ENCODE results near the gene MAN1A1.

MAN1A1 gene

DNA sequence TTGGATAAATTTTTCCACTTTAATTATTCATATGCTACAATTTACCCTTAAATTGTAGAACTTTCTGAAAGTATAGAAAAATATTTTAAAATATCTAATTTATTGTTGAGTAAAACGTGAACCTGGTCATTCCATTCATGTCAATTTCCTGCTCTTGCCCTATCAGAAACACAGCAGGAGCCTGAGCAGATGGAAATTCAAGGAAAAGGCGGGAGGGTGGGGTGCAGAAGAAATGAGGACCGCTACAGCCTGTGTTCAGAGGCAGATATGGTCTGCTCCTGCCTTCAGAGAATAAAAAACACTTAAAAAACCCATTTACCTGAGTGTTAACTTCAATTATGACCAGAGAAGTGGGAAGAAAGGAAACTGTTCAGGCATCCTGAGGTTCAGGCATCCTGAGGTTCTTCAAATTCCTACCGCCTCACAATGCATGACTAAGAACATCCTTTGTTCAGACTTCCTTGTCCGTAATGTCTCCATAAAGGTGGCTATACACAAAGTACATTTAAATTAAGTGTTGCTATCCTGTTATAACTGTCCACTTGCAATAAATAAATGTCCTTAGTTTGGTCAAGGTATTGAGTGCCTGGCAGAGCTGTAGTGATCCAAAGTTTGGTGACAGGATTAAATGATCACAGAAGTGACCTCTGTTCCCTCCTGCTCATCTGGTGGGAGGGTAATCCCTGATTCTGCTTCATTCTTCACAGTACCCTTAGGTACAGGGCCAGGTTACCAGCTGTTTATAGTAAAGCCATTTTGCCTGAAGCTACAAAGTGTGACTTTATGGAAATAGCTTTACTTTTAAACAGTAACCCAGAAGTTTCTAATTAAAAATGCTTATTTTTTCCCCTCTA, 109.1 kb downstream of the MAN1A1 start:
- DNase-seq (ENCODE audit: low spot score): no peak
- TF ChIP-seq, protein P1, sequence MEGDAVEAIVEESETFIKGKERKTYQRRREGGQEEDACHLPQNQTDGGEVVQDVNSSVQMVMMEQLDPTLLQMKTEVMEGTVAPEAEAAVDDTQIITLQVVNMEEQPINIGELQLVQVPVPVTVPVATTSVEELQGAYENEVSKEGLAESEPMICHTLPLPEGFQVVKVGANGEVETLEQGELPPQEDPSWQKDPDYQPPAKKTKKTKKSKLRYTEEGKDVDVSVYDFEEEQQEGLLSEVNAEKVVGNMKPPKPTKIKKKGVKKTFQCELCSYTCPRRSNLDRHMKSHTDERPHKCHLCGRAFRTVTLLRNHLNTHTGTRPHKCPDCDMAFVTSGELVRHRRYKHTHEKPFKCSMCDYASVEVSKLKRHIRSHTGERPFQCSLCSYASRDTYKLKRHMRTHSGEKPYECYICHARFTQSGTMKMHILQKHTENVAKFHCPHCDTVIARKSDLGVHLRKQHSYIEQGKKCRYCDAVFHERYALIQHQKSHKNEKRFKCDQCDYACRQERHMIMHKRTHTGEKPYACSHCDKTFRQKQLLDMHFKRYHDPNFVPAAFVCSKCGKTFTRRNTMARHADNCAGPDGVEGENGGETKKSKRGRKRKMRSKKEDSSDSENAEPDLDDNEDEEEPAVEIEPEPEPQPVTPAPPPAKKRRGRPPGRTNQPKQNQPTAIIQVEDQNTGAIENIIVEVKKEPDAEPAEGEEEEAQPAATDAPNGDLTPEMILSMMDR (IDR thresholded peaks at IDR 0.05; ENCODE audit: extremely low read depth, insufficient read depth, missing control alignments): no peak
- in situ Hi-C loops (cut with MboI; ENCODE audit: low pct_unique_long_range_greater_than_20kb, low sequenced_read_pairs, unreplicated experiment): no loop called here

DNA sequence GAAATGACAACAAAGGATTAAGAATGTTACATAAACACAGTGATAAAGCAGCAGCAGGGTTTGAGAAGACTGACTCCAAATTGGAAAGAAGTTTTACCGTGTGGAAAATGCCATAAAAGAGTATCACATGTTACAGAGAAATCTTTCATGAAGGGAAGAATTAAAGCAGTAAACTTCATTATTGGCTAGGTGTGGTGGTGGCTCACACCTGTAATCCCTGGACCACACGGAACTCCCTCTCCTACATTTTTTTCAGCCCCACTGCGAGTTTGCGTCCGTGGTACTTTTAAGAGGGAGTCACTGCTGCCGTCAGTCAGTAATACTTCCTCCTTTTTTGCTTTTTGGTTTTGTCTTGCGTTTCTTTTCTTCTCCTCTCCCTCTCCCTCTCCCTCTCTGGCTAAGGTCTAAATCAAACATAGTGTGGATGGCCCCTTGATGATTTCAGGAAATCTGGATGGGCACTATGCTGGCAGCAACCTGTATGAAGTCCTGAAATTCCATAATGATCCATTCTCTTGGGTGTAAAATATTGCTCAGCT, 112.3 kb downstream of the MAN1A1 start:
- in situ Hi-C loops (cut with MboI; ENCODE audit: low pct_unique_long_range_greater_than_20kb, low sequenced_read_pairs, unreplicated experiment): no loop called here
- no peak for DNase-seq (ENCODE audit: low spot score)
- TF ChIP-seq, protein P1 (IDR thresholded peaks at IDR 0.05; ENCODE audit: extremely low read depth, insufficient read depth, missing control alignments): no peak

DNA sequence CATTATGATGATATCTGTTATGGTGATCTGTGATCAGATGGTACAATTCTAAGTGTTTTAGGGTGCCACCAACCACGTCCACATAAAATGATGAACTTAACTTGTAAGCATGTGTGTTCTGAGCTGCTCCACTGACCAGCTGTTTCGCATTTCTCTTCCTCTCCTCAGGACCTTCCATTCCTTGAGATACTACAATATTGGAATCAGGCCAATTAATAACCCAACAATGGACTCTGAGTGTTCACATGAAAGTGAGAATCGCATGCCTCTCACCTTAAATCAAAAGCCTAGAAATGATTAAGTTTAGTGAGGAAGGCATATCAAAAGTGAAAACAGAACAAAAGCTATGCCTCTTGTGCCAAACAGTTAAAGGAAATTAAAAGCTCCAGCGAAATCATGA, 114.6 kb downstream of the MAN1A1 start:
- TF ChIP-seq, protein P1 (IDR thresholded peaks at IDR 0.05; ENCODE audit: extremely low read depth, insufficient read depth, missing control alignments): no peak
- in situ Hi-C loops (cut with MboI; ENCODE audit: low pct_unique_long_range_greater_than_20kb, low sequenced_read_pairs, unreplicated experiment): no loop called here
- no peak for DNase-seq (ENCODE audit: low spot score)

DNA sequence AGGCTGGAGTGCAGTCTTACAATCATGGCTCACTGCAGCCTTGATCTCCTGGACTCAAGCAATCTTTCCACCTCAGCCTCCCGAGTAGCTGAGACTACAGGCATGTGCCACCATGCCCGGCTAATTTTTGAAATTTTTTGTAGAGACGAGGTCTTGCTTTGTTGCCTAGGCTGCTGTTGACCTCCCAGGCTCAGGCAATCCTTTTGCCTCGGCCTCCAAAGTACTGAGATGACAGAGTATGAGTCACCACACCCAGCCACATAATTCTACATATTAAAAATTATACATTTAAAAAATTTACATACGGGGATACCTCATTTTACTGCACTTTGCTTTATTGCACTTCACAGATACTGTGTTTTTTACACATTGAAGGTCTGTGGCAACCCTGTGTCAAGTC, 115.1 kb downstream of the MAN1A1 start:
- no peak for DNase-seq (ENCODE audit: low spot score)
- in situ Hi-C loops (cut with MboI; ENCODE audit: low pct_unique_long_range_greater_than_20kb, low sequenced_read_pairs, unreplicated experiment): no loop called here
- TF ChIP-seq, protein P1 (IDR thresholded peaks at IDR 0.05; ENCODE audit: extremely low read depth, insufficient read depth, missing control alignments): no peak

DNA sequence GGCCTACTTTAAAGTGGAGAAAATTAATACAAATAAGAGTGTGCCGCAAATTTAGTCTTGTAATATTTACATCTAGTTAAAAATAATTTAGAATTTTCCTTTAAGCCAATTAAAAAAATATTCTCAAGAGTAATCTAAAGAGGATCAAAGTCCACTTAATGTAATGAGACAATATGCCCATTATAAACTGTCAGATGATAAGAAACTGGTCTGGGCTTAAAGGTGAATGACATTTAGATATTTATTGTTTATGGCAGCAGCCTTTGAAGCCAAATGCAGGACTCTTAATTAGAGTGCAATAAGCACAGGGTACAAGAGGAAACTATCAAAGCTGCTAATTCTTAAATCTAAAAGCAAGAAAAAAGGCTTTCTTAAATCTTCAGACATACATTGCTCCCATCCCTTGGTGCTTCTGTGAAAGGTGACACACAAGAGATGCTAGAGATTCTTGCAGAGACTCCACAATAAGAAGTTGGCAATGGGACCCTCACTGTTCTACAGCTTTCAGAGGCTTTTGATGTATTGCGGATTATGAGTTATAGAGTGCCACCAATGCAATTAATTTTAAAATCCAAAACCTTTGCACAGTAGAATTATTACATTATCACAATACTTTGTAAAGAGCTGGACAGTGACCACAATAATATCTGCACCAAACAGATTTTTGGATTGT, 116.1 kb downstream of the MAN1A1 start:
- no peak for DNase-seq (ENCODE audit: low spot score)
- TF ChIP-seq, protein P1 (IDR thresholded peaks at IDR 0.05; ENCODE audit: extremely low read depth, insufficient read depth, missing control alignments): no peak
- in situ Hi-C loops (cut with MboI; ENCODE audit: low pct_unique_long_range_greater_than_20kb, low sequenced_read_pairs, unreplicated experiment): no loop called here

DNA sequence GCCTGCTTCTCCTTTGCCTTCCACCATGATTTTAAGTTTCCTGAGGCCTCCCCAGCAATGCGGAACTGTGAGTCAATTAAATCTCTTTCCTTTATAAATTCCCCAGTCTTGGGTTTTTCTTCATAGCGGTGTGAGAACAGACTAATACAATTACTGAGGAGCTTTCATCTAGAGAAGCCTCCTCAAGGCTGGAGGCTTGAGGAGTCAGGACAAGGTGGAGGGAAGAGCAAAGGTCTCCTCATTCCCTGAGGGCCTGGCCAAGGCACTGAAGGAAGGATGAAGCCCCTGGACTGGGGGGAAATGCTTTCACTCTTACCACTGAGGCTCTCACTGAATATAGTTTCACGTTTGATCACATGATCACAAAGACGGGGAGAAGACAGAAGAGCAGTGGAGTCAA, 118.2 kb downstream of the MAN1A1 start:
- DNase-seq (ENCODE audit: low spot score): no peak
- in situ Hi-C loops (cut with MboI; ENCODE audit: low pct_unique_long_range_greater_than_20kb, low sequenced_read_pairs, unreplicated experiment): no loop called here
- TF ChIP-seq, protein P1 (IDR thresholded peaks at IDR 0.05; ENCODE audit: extremely low read depth, insufficient read depth, missing control alignments): no peak
